Esophagus squamous epithelium (tissue), 4 donors: ENCODE data around the gene MOB2.
"Not testable (repeated sequence)": the region's sequence is repeated elsewhere in the genome, so short reads cannot be mapped to it uniquely, and the experiment has no call there.

Experiments used
- CTCF ChIP-seq, 6 experiments: fragments of 450-650 bp in 4 of 6; fragments of 200-600 bp in 2 of 6; sonication (generic) in 2 of 6; IDR thresholded peaks; one replicate each; pipeline ENCODE4 v1.5.1; 2016 to 2019; ENCODE audit warnings: antibody characterized with exemption in 6 of 6, mild to moderate bottlenecking in 4 of 6, moderate library complexity in 4 of 6
- POLR2A ChIP-seq, 4 donors: fragments of 450-650 bp; IDR thresholded peaks; one replicate each; pipeline ENCODE4 v1.6.1; 2017; ENCODE audit warnings: antibody characterized with exemption in 4 of 4, mild to moderate bottlenecking in 4 of 4, moderate library complexity in 3 of 4

GRCh38 chr11:1512531-1513258, 26.1 kb upstream of the MOB2 start:
- TF ChIP-seq CTCF, POLR2A (IDR thresholded peaks at IDR 0.05): not testable (repeated sequence)
